H1 (cell line): ENCODE measurements around the gene CCDC47. TPM values are rescaled to one million over a fixed set of nuclear protein-coding genes. Genes with fewer than 3 reads are reported as not detected.

ENCODE experiments used
- CTCF ChIA-PET: fragments of 300-600 bp; sonication (Branson Sonifier 250); formaldehyde crosslinking; loops from one replicate; lab custom pipeline; 2021; ENCODE audit not compliant: partially characterized antibody; lab: Charles Lee
- POLR2A ChIA-PET: fragments of 300-600 bp; sonication (Branson Sonifier 250); formaldehyde crosslinking; loops from one replicate; lab custom pipeline; 2021; ENCODE audit warnings: inconsistent platforms; ENCODE audit not compliant: partially characterized antibody; lab: Charles Lee
- DNase-seq, 2 experiments: peaks; one replicate each; pipeline versions ENCODE4 v3.0.0 to v3.0.0-alpha.2; 2010 to 2022; ENCODE audit warnings: low spot score in 2 of 2, low read depth in 1 of 2, mixed read lengths in 1 of 2
- FAIRE-seq: peaks from 2 replicates; lab custom pipeline; 2011; peaks lifted over from hg19 to GRCh38; lab: Jason Lieb, UNC
- H2AFZ ChIP-seq: 2 replicates; pipeline ENCODE4 v1.8.1; 2012; ENCODE audit warnings: low read length, inconsistent platforms
- H2AK5ac ChIP-seq: 2 replicates; pipeline ENCODE4 v1.6.1; 2013; ENCODE audit warnings: low read depth, low read length
- H2BK120ac ChIP-seq: replicated peaks from 2 replicates; pipeline ENCODE3; 2013; ENCODE audit warnings: low read depth, low read length, inconsistent platforms
- H2BK12ac ChIP-seq: 2 replicates; pipeline ENCODE4 v1.6.1; 2013; ENCODE audit warnings: low read depth, low read length
- H2BK15ac ChIP-seq: 2 replicates; pipeline ENCODE4 v1.6.1; 2013; ENCODE audit warnings: low read length
- H2BK20ac ChIP-seq: 2 replicates; pipeline ENCODE4 v1.6.1; 2013; ENCODE audit warnings: low read length
- H2BK5ac ChIP-seq: 2 replicates; pipeline ENCODE4 v1.6.1; 2013; ENCODE audit warnings: low read depth, low read length
- H3K14ac ChIP-seq: 2 replicates; pipeline ENCODE4 v1.6.1; 2013; ENCODE audit warnings: inconsistent platforms; ENCODE audit not compliant: insufficient read length
- H3K18ac ChIP-seq: 2 replicates; pipeline ENCODE4 v1.6.1; 2013; ENCODE audit warnings: low read length; ENCODE audit errors: extremely low read depth
- H3K23ac ChIP-seq: 2 replicates; pipeline ENCODE4 v1.6.1; 2013; ENCODE audit warnings: inconsistent platforms; ENCODE audit not compliant: insufficient read length
- H3K23me2 ChIP-seq: 2 replicates; pipeline ENCODE4 v1.6.1; 2013; ENCODE audit warnings: low read depth, low read length
- H3K27ac ChIP-seq: 2 replicates; pipeline ENCODE4 v1.6.1; 2011; ENCODE audit warnings: low read depth, low read length, inconsistent platforms
- H3K27me3 ChIP-seq, 4 experiments: replicated peaks in 1 of 4; 1 replicate in 1 of 4; 2 replicates in 3 of 4; pipeline versions ENCODE4 v1.6.1 to v1.8.1; 2011 to 2013; ENCODE audit warnings: low read length in 3 of 4, mild to moderate bottlenecking in 3 of 4, inconsistent platforms in 2 of 4, mixed read lengths in 2 of 4, moderate library complexity in 1 of 4; ENCODE audit not compliant: control insufficient read depth in 3 of 4, insufficient read depth in 3 of 4; ENCODE audit errors: extremely low read depth in 1 of 4
- H3K36me3 ChIP-seq, 4 experiments: 2 replicates each; pipeline versions ENCODE4 v1.6.1 to v1.8.1; 2011 to 2013; ENCODE audit warnings: mild to moderate bottlenecking in 4 of 4, low read length in 3 of 4, moderate library complexity in 2 of 4, control low read depth in 1 of 4, inconsistent platforms in 1 of 4; ENCODE audit not compliant: insufficient read depth in 4 of 4, control insufficient read depth in 2 of 4
- H3K4ac ChIP-seq: replicated peaks from 2 replicates; pipeline ENCODE3; 2013; ENCODE audit warnings: low read length, low read depth, mixed read lengths, inconsistent platforms; ENCODE audit not compliant: insufficient read length
- H3K4me1 ChIP-seq, 4 experiments: replicated peaks in 1 of 4; 1 replicate in 1 of 4; 2 replicates in 3 of 4; pipeline versions ENCODE4 v1.6.1 to v1.8.1; 2011 to 2013; ENCODE audit warnings: low read length in 3 of 4, inconsistent platforms in 2 of 4, mixed read lengths in 1 of 4; ENCODE audit not compliant: insufficient read depth in 4 of 4, control insufficient read depth in 3 of 4
- H3K4me2 ChIP-seq, 2 experiments: 2 replicates each; pipeline versions ENCODE4 v1.6.1 to v1.8.1; 2011 to 2013; ENCODE audit warnings: low read depth in 2 of 2, low read length in 2 of 2, control low read depth in 1 of 2, inconsistent platforms in 1 of 2, mild to moderate bottlenecking in 1 of 2; ENCODE audit not compliant: insufficient read depth in 1 of 2
- H3K4me3 ChIP-seq, 4 experiments: fragments of 200-600, 300-600 bp in 1 of 4; sonication (generic), shearing (Covaris generic), sonication (Bioruptor Twin) in 1 of 4; 2 replicates each; pipeline versions ENCODE4 v1.5.1 to v1.8.1; 2011 to 2016; ENCODE audit warnings: low read length in 4 of 4, low read depth in 3 of 4, control low read depth in 2 of 4, inconsistent platforms in 2 of 4, mild to moderate bottlenecking in 2 of 4, mixed read lengths in 1 of 4, moderate library complexity in 1 of 4; ENCODE audit not compliant: insufficient read depth in 2 of 4; ENCODE audit errors: extremely low read depth in 1 of 4
- H3K56ac ChIP-seq: replicated peaks from 2 replicates; pipeline ENCODE3; 2013; ENCODE audit warnings: low read depth, mild to moderate bottlenecking, mixed read lengths, low read length, inconsistent platforms; ENCODE audit not compliant: insufficient read length
- H3K79me1 ChIP-seq: 2 replicates; pipeline ENCODE4 v1.6.1; 2013; ENCODE audit warnings: low read depth, low read length, control low read depth
- H3K79me2 ChIP-seq, 2 experiments: 2 replicates each; pipeline versions ENCODE4 v1.6.1 to v1.8.1; 2012 to 2013; ENCODE audit warnings: low read length in 2 of 2, mild to moderate bottlenecking in 2 of 2, inconsistent platforms in 1 of 2; ENCODE audit not compliant: insufficient read depth in 2 of 2, control insufficient read depth in 1 of 2
- H3K9ac ChIP-seq, 4 experiments: replicated peaks in 1 of 4; 1 replicate in 1 of 4; 2 replicates in 3 of 4; pipeline versions ENCODE4 v1.6.1 to v1.8.1; 2011 to 2013; ENCODE audit warnings: low read depth in 3 of 4, low read length in 3 of 4, control low read depth in 2 of 4, mild to moderate bottlenecking in 2 of 4, moderate library complexity in 2 of 4, inconsistent platforms in 1 of 4; ENCODE audit errors: extremely low read depth in 1 of 4
- H3K9me3 ChIP-seq, 2 experiments: 2 replicates each; pipeline versions ENCODE4 v1.6.1 to v1.8.1; 2012 to 2013; ENCODE audit warnings: mild to moderate bottlenecking in 2 of 2, moderate library complexity in 2 of 2, control low read depth in 1 of 2, inconsistent platforms in 1 of 2, low read depth in 1 of 2, low read length in 1 of 2, mixed read lengths in 1 of 2; ENCODE audit not compliant: insufficient read depth in 2 of 2
- H4K20me1 ChIP-seq, 2 experiments: replicated peaks in 1 of 2; 2 replicates each; pipeline versions ENCODE3 to v1.8.1; 2011 to 2013; ENCODE audit warnings: inconsistent platforms in 2 of 2, low read length in 2 of 2, mild to moderate bottlenecking in 1 of 2; ENCODE audit not compliant: insufficient read depth in 2 of 2, control insufficient read depth in 1 of 2
- H4K5ac ChIP-seq: 2 replicates; pipeline ENCODE4 v1.6.1; 2013; ENCODE audit warnings: low read length, low read depth, mixed read lengths, inconsistent platforms; ENCODE audit not compliant: insufficient read length
- H4K8ac ChIP-seq: 2 replicates; pipeline ENCODE4 v1.8.0; 2013; ENCODE audit warnings: mild to moderate bottlenecking, moderate library complexity, low read length, inconsistent platforms; ENCODE audit not compliant: insufficient read depth; ENCODE audit errors: extremely low read depth
- H4K91ac ChIP-seq: replicated peaks from 2 replicates; pipeline ENCODE3; 2013; ENCODE audit warnings: low read length, mixed read lengths, inconsistent platforms; ENCODE audit not compliant: insufficient read length
- ASH2L ChIP-seq: fragments of 200-600, 300-600 bp; sonication (generic); IDR thresholded peaks from one replicate; pipeline ENCODE4 v1.7.1; 2017; ENCODE audit warnings: low read length
- E2F6 ChIP-seq: IDR thresholded peaks from 2 replicates; pipeline ENCODE4 v1.6.1; 2012; ENCODE audit warnings: inconsistent platforms
- EP300 ChIP-seq, 2 experiments: IDR thresholded peaks; 1 replicate in 1 of 2; 2 replicates in 1 of 2; pipeline ENCODE4 v1.6.1; 2011 to 2012; ENCODE audit warnings: low read depth in 2 of 2, low read length in 2 of 2, mild to moderate bottlenecking in 2 of 2, borderline replicate concordance in 1 of 2, inconsistent platforms in 1 of 2, moderate library complexity in 1 of 2
- FOSL1 ChIP-seq: IDR thresholded peaks from 2 replicates; pipeline ENCODE4 v1.6.1; 2011; ENCODE audit warnings: mild to moderate bottlenecking, low read depth, low read length, moderate library complexity; ENCODE audit not compliant: insufficient read depth
- JUND ChIP-seq: IDR thresholded peaks from 2 replicates; pipeline ENCODE4 v1.6.1; 2011; ENCODE audit warnings: mild to moderate bottlenecking, improper control_type of control experiment, low read length
- KDM1A ChIP-seq: fragments of 200-600, 300-600 bp; sonication (generic); IDR thresholded peaks from 2 replicates; pipeline ENCODE4 v1.7.1; 2016; ENCODE audit warnings: mild to moderate bottlenecking, low read length, borderline replicate concordance
- KDM4A ChIP-seq: IDR thresholded peaks from one replicate; pipeline ENCODE4 v1.7.1; 2012; ENCODE audit warnings: low read depth, mild to moderate bottlenecking, moderate library complexity, low read length, inconsistent platforms; ENCODE audit not compliant: severe bottlenecking
- NRF1 ChIP-seq: IDR thresholded peaks from 2 replicates; pipeline ENCODE4 v1.6.1; 2011; ENCODE audit warnings: mild to moderate bottlenecking, low read depth, low read length, improper control_type of control experiment
- POLR2A ChIP-seq, 2 experiments: IDR thresholded peaks; 1 replicate in 1 of 2; 2 replicates in 1 of 2; pipeline ENCODE4 v1.6.1; 2011; ENCODE audit warnings: low read depth in 2 of 2, low read length in 2 of 2, mild to moderate bottlenecking in 2 of 2; ENCODE audit errors: control extremely low read depth in 1 of 2
- POLR2AphosphoS5 ChIP-seq: IDR thresholded peaks from 2 replicates; pipeline ENCODE4 v1.6.1; 2011; ENCODE audit warnings: low read depth, low read length
- SAP30 ChIP-seq: fragments of 300-600 bp; sonication (generic); IDR thresholded peaks from 2 replicates; pipeline ENCODE4 v1.7.1; 2012; ENCODE audit warnings: low read length, moderate library complexity, mild to moderate bottlenecking, inconsistent platforms; ENCODE audit not compliant: insufficient read depth, insufficient replicate concordance
- SP1 ChIP-seq: IDR thresholded peaks from 2 replicates; pipeline ENCODE4 v1.6.1; 2011; ENCODE audit warnings: low read depth, low read length
- TBP ChIP-seq: IDR thresholded peaks from 2 replicates; pipeline ENCODE4 v1.6.1; 2011; ENCODE audit warnings: low read depth, low read length, improper control_type of control experiment
- YY1 ChIP-seq: IDR thresholded peaks from 2 replicates; pipeline ENCODE4 v1.6.1; 2011; ENCODE audit warnings: low read depth, mild to moderate bottlenecking, low read length
- WGBS, 2 experiments: shearing (Covaris generic) in 1 of 2; methylation state at CpG; one replicate each; pipeline versions ENCODE4 v1.1.6 to v1.1.7; 2013 to 2015; ENCODE audit warnings: low lambda C conversion rate in 2 of 2, mixed read lengths in 2 of 2, inconsistent platforms in 1 of 2, low coverage in 1 of 2, missing lambda C conversion rate in 1 of 2; ENCODE audit not compliant: insufficient replicate concordance in 2 of 2, insufficient coverage in 1 of 2, insufficient read length in 1 of 2; ENCODE audit errors: extremely low coverage in 1 of 2, missing lambda C conversion rate in 1 of 2; 5-methylcytosine and 5-hydroxymethylcytosine counted together
- polyA plus RNA-seq, 7 experiments: library from polyadenylated mRNA; depleted of rRNA in 3 of 7; stranded (reverse) in 5 of 7; unstranded in 2 of 7; fragments of >200 nt in 5 of 7; fragments of 200-250 nt in 2 of 7; gene quantifications; 1 replicate in 5 of 7; 2 replicates in 1 of 7; 4 replicates in 1 of 7; pipeline versions ENCODE4 v1.2.1 to v1.2.3, GENCODE V29; 2011 to 2013; ENCODE audit warnings: missing spikeins in 2 of 7, mixed read lengths in 2 of 7
- total RNA-seq: library from RNA; stranded (reverse); fragmentation: NEBNext Ultra II Directional; extraction: Animal tissue kit (Norgen Biotek cat#: 25700); gene quantifications from 2 replicates; pipeline ENCODE4 v1.2.1, GENCODE V29; 2021

The CCDC47 gene
- total and polyA plus RNA-seq, 2 of the 8 experiments (the other 6 are each of a cell fraction or from before 2014, with no cell fraction given) = 21.2 to 83.1 TPM

DNA sequence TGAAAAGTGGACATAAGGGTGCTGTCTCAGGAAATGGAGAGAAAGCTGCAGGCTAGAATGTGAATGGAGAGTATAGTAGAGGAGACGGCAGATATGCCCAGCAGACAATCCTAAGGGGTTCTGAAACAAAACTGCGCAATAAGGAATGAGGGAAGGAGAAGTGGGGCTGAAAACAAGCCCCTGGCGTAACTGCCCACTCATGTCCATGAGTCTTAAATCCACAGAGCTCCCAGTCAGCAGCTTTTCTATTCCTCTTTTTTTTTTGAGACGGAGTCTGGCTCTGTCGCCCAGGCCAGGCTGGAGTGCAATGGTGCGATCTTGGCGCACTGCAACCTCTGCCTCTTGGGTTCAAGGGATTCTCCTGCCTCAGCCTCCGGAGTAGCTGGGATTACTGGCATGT lies 37.7 kb downstream of the CCDC47 start:
- Histone ChIP-seq H3K9ac (no peak overlapping the region), H2BK5ac (no peak overlapping the region), H2BK120ac (no peak overlapping the region), H4K5ac (no peak overlapping the region), H3K4me3 (no peak overlapping the region), H2BK20ac (no peak overlapping the region), H3K18ac (no peak overlapping the region), H2BK15ac (no peak overlapping the region), H2BK12ac (no peak overlapping the region), H3K79me2 (peaks cover 0 to 9% of the 10 kb centered on the region in 2 experiments; a peak in 2 of 4 replicates), H4K91ac (no peak overlapping the region), H3K27ac (no peak overlapping the region), H3K23ac (no peak overlapping the region), H3K4ac (no peak overlapping the region), H2AK5ac (no peak overlapping the region), H3K56ac (no peak overlapping the region), H4K8ac (no peak overlapping the region), H3K4me2 (no peak overlapping the region), H3K4me1 (peaks cover 0 to 3% (median 0%) of the 10 kb centered on the region in 4 experiments; a peak in 2 of 7 replicates), H3K79me1 (no peaks in the 10 kb centered on the region), H3K27me3 (no peaks in the 10 kb centered on the region), H4K20me1 (no peaks in the 10 kb centered on the region), H3K14ac (no peak overlapping the region), H2AFZ (no peak overlapping the region), H3K23me2 (no peaks in the 10 kb centered on the region), H3K36me3 (no peaks in the 10 kb centered on the region), H3K9me3 (no peaks in the 10 kb centered on the region)
- no peak for DNase-seq
- WGBS, 2 experiments = 91% methylated on average over 8 of the region's 8 CpGs; no CpG with 5 or more reads in 1 of the 2 experiments
- CTCF ChIA-PET = interaction anchor here (1.0 to 1.9 kb wide), 4 partner anchors 25 to 123 kb away, joined by 3 to 6 read pairs (median 3); no protein-coding TSS in a partner anchor
- POLR2A ChIA-PET = interaction anchor here (1.2 to 1.9 kb wide), 2 partner anchors 37 to 38 kb away, joined by 3 to 9 read pairs; partner anchors contain the start of genes CCDC47 and DDX42
- no peak for FAIRE-seq
- TF ChIP-seq TBP (no peak), SAP30 (no peak), E2F6 (no peak), EP300 (IDR thresholded peaks at IDR 0.05; ENCODE audit: borderline replicate concordance in 1 of 2, low read depth in 2 of 2, low read length in 2 of 2) (no peak), KDM4A (no peak), FOSL1 (no peak), YY1 (no peak), ASH2L (no peak), SP1 (no peak), POLR2AphosphoS5 (no peak), JUND (no peak), POLR2A (IDR thresholded peaks at IDR 0.05; ENCODE audit: control extremely low read depth in 1 of 2, low read depth in 2 of 2, low read length in 2 of 2) (no peak), KDM1A (no peak), NRF1 (no peak)
